ENCODE measurements around the gene SERP2. TPM values are rescaled to one million over a fixed set of nuclear protein-coding genes. Genes with fewer than 3 reads are reported as not detected.
A peak's percentile ranks its signal among the peaks of the same experiment; 100 is the strongest.

SERP2 gene
- total RNA-seq, 1 experiment from 2014 or later, result 12.1 TPM

GRCh38 chr13:44355621-44356020 is 18.0 kb upstream of the SERP2 start:
- no peak for DNase-seq (ENCODE audit: low read depth)

- no peak for DNase-seq (ENCODE audit: low read depth)
Measured at GRCh38 chr13:44359983-44360375, 13.6 kb upstream of the SERP2 start.

DNA sequence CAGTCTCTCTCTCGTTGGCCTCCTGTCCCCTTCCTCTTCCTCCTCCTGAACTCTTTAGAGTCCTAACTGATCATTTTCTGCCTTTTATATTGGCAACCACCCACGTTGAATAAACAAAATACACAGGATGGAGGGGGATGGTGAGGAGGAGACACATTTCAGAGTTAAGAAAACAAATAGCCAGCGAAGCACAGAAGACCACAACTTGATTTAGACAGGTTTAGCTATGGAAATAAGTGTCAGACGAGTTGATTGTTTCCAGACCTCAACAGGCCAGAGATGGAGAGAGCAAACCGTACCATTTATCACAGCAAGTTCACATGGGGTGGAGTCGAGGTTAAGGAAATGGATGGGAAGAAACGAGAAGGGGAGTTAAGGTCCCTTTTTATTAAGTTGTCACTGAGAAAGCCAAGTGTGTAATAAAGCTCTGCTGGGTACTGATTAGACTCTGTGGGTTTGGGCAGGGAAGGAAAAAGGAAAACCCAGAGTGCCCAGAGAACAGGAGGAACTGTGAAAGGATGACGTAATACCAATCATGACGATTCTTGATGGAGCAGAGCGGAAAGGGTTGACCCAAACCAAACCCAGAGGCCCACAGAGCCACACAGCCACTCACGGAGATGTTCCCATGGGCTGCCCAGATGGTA is 11.1 kb upstream of the SERP2 start:
- DNase-seq (ENCODE audit: low read depth), result no peak

GRCh38 chr13:44363631-44364344 is 9.8 kb upstream of the SERP2 start:
- DNase-seq (ENCODE audit: low read depth), result peak; percentile 38

DNA sequence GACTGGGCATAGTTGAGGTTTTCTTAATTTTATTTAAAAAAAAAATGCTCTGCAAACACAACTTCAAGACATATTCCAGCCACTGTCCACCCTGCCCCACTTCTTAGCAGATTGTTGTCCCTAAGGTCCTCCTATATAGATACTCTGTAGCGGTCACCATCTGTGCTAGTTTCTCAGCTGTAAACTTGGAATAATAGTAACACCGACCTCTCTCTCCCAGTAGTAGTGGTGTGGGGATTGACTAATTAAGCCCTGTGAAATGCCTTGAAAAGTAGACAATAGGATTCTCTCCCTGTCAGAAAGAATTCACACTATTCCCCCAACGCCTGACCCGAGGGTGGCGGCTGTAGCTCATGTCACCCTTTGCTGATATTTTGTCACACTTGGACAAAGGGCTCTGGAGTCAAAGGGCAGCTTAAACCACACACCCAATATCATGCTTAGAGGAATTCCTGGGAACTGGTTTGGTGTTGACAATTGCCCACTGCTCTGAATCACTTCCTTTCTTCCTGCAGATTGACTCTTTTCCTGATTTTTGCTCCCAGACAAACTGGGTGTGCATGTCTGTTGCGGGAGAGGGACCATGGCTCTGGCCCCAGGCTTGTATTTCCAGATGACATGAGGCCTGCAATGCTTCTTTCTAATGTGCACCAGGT is 9.2 kb upstream of the SERP2 start:
- DNase-seq (ENCODE audit: low read depth), result peak; percentile 93

DNA sequence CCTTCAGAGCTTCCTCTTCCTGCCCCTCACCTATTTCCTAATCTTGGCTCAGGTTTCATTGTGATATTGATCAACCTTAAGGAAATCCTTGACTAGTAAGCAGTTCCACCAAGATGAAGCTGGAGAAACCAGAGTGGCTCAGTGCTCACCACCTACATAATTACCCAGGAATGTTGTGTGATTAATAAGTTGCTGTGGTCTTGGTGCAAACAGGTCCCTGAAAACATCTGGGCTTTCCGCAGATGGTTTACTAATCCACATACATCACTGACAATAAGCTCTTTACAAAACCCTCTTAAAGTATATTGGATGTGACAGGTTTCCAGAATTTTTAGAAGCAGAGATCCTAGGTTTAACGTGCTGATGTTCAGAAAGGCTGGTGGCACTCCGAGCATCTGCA is 8.6 kb upstream of the SERP2 start:
- DNase-seq (ENCODE audit: low read depth), result peak; percentile 87

DNA sequence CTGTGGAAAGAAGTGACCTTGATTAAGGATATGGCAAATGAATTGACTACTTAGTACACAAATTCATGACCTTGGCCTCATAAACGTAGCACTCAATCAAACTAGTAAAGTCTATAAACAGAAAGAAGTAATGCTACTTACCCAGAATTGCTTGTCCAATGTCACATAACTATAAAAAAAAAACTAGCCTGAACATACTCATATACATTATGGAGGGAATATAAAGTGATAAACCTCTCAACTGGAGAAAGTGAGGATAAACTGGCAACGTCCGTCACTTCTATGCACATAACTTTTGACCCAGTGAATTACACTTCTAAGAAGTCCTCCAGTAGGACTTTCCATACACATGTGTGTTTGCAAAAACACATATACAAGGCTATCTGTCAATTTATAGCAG is 7.7 kb upstream of the SERP2 start:
- DNase-seq (ENCODE audit: low read depth), result no peak

DNA sequence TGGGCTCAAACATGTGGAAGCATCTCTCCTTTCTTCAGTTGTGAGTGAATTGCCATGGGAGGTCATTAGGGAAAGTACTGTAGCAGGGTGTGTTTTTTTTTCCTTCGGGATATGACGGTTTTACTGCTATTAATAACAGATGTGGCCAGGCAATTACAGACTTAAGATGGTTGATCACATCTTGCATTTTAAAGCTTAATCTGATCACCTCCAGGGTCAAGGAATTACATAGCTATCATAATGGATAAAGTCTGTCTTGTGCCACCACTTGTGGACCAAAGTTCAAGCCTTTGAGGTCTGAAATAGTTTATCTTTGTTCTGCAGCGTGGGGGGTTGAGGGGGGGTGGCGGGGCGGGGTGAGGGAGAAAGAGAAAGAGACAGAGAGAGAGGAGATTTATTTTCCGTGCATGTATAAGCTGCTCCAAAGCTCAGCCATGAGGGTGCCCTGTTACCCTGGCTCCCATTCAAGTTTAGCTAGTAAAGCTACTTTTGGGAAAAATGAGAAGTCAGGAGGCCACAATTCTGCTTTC is 5.5 kb upstream of the SERP2 start:
- DNase-seq (ENCODE audit: low read depth), result peak; percentile 96

DNA sequence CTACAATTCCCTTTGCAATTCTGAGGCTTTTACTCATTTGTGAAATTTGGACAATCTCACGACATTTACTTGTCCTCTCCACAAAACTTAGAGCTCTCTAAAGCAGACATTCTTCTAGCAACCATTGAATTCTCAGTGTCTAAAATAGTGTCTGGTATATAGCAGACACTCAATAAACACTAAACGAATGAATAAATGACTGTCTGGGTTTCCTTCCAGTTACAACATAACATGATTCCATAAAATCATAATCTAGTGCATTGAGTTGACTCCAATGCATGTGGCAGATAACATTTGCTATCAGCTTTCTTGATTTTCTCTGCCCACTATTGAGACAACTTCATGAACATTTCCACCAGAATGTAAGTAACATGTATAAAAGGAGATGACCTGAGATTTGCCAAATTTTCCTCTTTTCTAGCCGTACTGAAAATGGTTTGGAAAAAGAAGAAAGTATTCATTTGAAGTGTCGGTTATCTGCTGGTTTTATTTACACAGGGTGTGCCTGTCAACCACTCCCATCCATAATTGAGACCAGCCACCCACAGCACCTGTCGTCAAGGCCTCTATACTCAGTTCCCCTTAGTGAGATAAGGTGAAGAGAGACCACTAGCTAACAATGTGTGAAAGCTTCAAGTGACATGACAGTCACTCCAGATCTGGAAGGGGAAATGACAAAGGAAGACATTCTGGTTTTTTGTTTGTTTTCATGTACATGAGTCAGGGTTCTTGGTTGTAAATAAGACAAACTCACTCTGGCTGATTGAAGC is 4.8 kb upstream of the SERP2 start:
- DNase-seq (ENCODE audit: low read depth), result no peak

- DNase-seq (ENCODE audit: low read depth), result no peak
Measured at GRCh38 chr13:44371421-44371820, 2.2 kb upstream of the SERP2 start.

DNA sequence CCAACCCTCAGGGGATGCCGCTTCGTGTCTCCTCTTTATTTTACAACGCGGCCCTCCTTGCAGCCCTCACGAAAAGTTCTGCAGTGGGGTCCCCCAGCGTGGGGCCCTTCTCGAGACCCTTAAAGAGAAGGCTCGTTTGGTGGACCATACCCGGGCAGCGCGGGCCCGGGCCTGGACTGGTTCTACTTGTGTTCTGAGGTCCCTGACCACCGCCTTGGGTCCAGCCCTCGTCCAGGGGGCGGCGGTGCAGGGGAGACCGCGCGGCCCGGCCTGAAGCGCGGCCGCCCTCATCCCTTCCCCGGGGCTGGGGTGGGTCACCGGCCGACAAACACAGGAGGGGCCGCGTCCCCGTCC is 400 bp upstream of the SERP2 start:
- no peak for DNase-seq (ENCODE audit: low read depth)

GRCh38 chr13:44374348-44374712 is 706 bp downstream of the SERP2 start:
- DNase-seq (ENCODE audit: low read depth), result no peak

GRCh38 chr13:44378277-44378676 is 4.7 kb downstream of the SERP2 start:
- DNase-seq (ENCODE audit: low read depth), result no peak

DNA sequence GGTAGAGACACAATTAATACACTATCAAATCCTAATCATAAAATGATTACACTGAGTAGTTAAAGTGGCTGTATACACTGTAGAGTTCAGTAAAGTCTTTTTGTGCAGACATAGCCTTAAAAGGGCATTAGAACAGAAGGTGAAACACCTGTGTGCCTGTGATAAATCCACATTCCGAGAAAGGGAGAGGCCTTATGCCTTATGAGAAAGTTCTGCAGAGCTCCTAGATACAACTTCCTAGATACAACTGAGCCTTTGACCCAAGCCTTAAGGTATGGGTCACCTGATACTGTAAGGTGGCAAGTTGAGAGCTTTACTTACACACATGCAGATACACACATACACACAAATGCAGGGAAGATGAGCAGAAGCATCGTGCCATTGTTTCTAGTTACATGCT is 6.3 kb downstream of the SERP2 start:
- no peak for DNase-seq (ENCODE audit: low read depth)

GRCh38 chr13:44380404-44381165 is 7.0 kb downstream of the SERP2 start:
- peak; percentile 46 for DNase-seq (ENCODE audit: low read depth)

- DNase-seq (ENCODE audit: low read depth), result no peak
Measured at GRCh38 chr13:44382635-44383145, 9.1 kb downstream of the SERP2 start.

GRCh38 chr13:44383945-44384344 is 10.3 kb downstream of the SERP2 start:
- no peak for DNase-seq (ENCODE audit: low read depth)

GRCh38 chr13:44384778-44385177 is 11.2 kb downstream of the SERP2 start:
- no peak for DNase-seq (ENCODE audit: low read depth)

DNA sequence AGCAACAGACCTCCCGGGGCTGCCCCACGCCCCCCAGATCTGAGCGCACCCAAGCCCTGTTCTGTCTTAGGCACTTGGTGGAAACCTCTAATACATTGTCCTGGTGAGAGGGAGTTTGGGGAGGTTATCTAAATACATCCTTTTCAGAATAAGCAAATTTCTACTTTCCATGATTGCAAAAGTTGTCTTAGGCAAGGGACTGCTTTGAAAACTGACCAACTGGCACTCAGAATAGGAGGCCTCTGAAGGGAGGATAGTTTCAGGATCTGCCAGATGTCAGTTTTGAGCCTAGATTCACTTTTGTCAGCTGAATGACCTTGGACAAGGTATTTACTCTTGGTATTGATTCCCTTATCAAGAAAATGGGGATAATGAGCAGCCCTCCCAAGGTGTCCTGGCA is 11.8 kb downstream of the SERP2 start:
- DNase-seq (ENCODE audit: low read depth), result no peak

DNA sequence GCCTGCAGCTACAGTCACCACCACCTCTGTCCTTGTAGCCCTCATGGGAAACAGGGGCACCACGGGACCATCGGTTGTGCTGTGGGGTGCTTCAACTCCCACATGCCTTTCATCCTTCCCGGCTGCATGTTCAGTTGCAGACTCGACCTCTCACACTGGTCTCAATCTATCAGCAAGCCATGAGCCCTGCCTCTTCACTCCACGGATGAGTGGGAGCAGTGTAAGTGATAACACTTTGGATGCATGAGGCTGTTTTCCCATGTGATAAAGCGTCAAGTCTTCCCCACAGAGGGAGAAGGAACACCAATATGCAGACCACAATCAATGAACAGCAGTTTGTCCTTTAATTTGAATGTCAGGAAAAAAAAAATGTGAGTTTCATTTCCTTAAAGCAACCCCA is 12.2 kb downstream of the SERP2 start:
- DNase-seq (ENCODE audit: low read depth), result no peak

DNA sequence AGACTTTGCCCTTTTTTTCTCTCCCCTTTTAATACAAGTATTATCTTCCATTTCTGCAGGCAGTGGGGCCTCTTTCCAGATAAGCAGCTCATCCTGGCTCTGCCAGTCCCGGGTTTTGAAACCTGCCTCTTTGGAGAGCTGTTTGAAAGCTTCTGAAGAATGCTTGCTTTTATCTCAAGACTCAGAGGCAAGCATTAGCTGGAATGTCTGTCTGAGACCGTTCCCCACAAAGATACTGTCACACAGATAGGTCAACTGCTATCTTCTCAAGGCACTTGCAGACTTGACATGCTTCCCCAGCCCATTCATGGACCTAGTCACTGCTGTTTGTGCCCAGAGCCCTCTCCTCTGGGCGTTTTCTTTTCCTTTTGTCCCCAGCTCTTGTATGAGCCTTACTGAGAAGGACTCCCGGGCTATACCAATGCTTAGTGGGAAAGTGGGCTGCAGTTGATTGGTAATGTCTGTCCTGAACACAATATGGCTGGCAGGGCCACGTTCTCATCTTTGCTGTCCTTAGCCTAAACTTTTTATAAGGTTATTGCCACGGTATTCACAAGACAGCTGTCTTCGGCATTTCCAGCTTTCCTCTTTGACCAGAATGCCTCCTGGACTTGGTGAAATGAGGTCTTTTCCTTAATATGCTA is 13.4 kb downstream of the SERP2 start:
- no peak for DNase-seq (ENCODE audit: low read depth)
